Testis (tissue), 3 donors: ENCODE data around the gene PDE8B. TPM values are rescaled to one million over a fixed set of nuclear protein-coding genes. Genes with fewer than 3 reads are reported as not detected.

Source experiments
- DNase-seq: peaks from one replicate; pipeline ENCODE4 v3.0.0-alpha.2; 2019
- H3K27ac ChIP-seq, 2 donors: fragments of 200-600 bp; sonication (generic); one replicate each; pipeline ENCODE4 v1.5.1; 2019
- H3K27me3 ChIP-seq: fragments of 200-600 bp; sonication (generic); one replicate; pipeline ENCODE4 v1.5.1; 2019
- H3K36me3 ChIP-seq: fragments of 200-600 bp; sonication (generic); one replicate; pipeline ENCODE4 v1.5.1; 2017; ENCODE audit warnings: low read depth; ENCODE audit errors: missing control alignments
- H3K4me1 ChIP-seq: fragments of 200-600 bp; sonication (generic); one replicate; pipeline ENCODE4 v1.5.1; 2019
- H3K4me3 ChIP-seq, 2 donors: fragments of 200-600 bp; sonication (generic); one replicate each; pipeline ENCODE4 v1.5.1; 2017 to 2019
- H3K9me3 ChIP-seq: fragments of 200-600 bp; sonication (generic); one replicate; pipeline ENCODE4 v1.5.1; 2017
- CTCF ChIP-seq, 3 experiments: fragments of 450-650 bp in 2 of 3; fragments of 200-600 bp in 1 of 3; sonication (generic) in 1 of 3; IDR thresholded peaks; one replicate each; pipeline ENCODE4 v1.5.1; 2016 to 2019; ENCODE audit warnings: antibody characterized with exemption in 3 of 3, mild to moderate bottlenecking in 2 of 3, moderate library complexity in 1 of 3
- POLR2A ChIP-seq: fragments of 450-650 bp; IDR thresholded peaks from one replicate; pipeline ENCODE4 v1.6.1; 2017; ENCODE audit warnings: antibody characterized with exemption, mild to moderate bottlenecking, moderate library complexity
- WGBS, 2 donors: methylation state at CpG; one replicate each; pipeline ENCODE4 v1.1.5; 2018; 5-methylcytosine and 5-hydroxymethylcytosine counted together
- intact Hi-C: fragments of 100-400 bp; cut with DNase I; formaldehyde crosslinking; loops from one replicate; pipeline ENCODE4 v1.15.1; 2023; ENCODE audit warnings: low total_unique reads
- polyA plus RNA-seq: library from polyadenylated mRNA; stranded (reverse); fragments of 350-450 nt; fragmentation: Illumina TruSeq; extraction: RNeasy Lipid Tissue Mini Kit (QIAGEN cat#74804); gene quantifications from one replicate; pipeline ENCODE4 v1.2.3, GENCODE V29; 2014; ENCODE audit warnings: low read depth, low replicate concordance; ENCODE audit not compliant: insufficient read depth
- total RNA-seq, 2 donors: library from RNA; depleted of rRNA; stranded (reverse); fragments of >200 nt; gene quantifications; one replicate each; pipeline ENCODE4 v1.2.3, GENCODE V29; 2016

PDE8B gene
- total and polyA plus RNA-seq, 3 donors from 2014 or later = 2.0 to 7.2 (median 5.8) TPM

- 79 to 82% methylated on average over 6 of the region's 6 CpGs for WGBS, 2 donors
- H3K36me3 ChIP-seq = no peaks in the 10 kb centered on the region
- no peaks in the 10 kb centered on the region for H3K4me1 ChIP-seq
- intact Hi-C loops = no loop called here
- no peak overlapping the region for H3K27ac ChIP-seq
- H3K4me3 ChIP-seq = no peak overlapping the region
- no peaks in the 10 kb centered on the region for H3K27me3 ChIP-seq
- H3K9me3 ChIP-seq = no peaks in the 10 kb centered on the region
- no peak for DNase-seq
- TF ChIP-seq POLR2A (no peak), CTCF (IDR thresholded peaks at IDR 0.05) (no peak)
Observed at GRCh38 chr5:77232574-77233358, 22.3 kb downstream of the PDE8B start.

- intact Hi-C loops = no loop called here
- Histone ChIP-seq H3K27me3 (no peaks in the 10 kb centered on the region), H3K36me3 (no peaks in the 10 kb centered on the region), H3K4me1 (no peaks in the 10 kb centered on the region), H3K9me3 (no peaks in the 10 kb centered on the region), H3K27ac (no peak overlapping the region), H3K4me3 (no peak overlapping the region)
- DNase-seq = no peak
- no peak for TF ChIP-seq POLR2A
- TF ChIP-seq CTCF (IDR thresholded peaks at IDR 0.05) = no peak
- 71 to 76% methylated on average over 3 of the region's 3 CpGs for WGBS, 2 donors
Observed at GRCh38 chr5:77235846-77236721, 25.6 kb downstream of the PDE8B start.

GRCh38 chr5:77239126-77239741 is 28.8 kb downstream of the PDE8B start:
- no peak for TF ChIP-seq POLR2A
- no peak for TF ChIP-seq CTCF (IDR thresholded peaks at IDR 0.05)
- 70 to 82% methylated on average over 3 of the region's 3 CpGs for WGBS, 2 donors
- intact Hi-C loops = no loop called here
- H3K27me3 ChIP-seq = no peaks in the 10 kb centered on the region
- DNase-seq = no peak
- no peak overlapping the region for H3K27ac ChIP-seq
- peaks cover 3% of the 10 kb centered on the region for H3K4me1 ChIP-seq
- no peaks in the 10 kb centered on the region for H3K9me3 ChIP-seq
- no peaks in the 10 kb centered on the region for H3K36me3 ChIP-seq
- no peak overlapping the region for H3K4me3 ChIP-seq

- Histone ChIP-seq H3K27ac (no peak overlapping the region), H3K36me3 (no peaks in the 10 kb centered on the region), H3K4me1 (peaks cover 3% of the 10 kb centered on the region), H3K9me3 (no peaks in the 10 kb centered on the region), H3K4me3 (no peak overlapping the region), H3K27me3 (no peaks in the 10 kb centered on the region)
- intact Hi-C loops = no loop called here
- DNase-seq = no peak
- 44 to 45% methylated on average over 1 of the region's 1 CpG for WGBS, 2 donors
- no peak for TF ChIP-seq CTCF (IDR thresholded peaks at IDR 0.05)
- no peak for TF ChIP-seq POLR2A
Observed at GRCh38 chr5:77241444-77241843, 31.0 kb downstream of the PDE8B start.
